ENCODE results near the gene SF3A1. TPM values are rescaled to one million over a fixed set of nuclear protein-coding genes. Genes with fewer than 3 reads are reported as not detected.

SF3A1 gene
- total and polyA plus RNA-seq, 9 of the 15 experiments (the other 6 are each of a cell fraction or from before 2014, with no cell fraction given): 6.7 to 228 (median 13.0) TPM

GRCh38 chr22:30287648-30288418 is 68.9 kb downstream of the SF3A1 start (continued):
- TF ChIP-seq ZBTB40 (IDR thresholded peaks at IDR 0.05) (no peak), ZBTB40 (CRISPR knock-in tag; IDR thresholded peaks at IDR 0.05) (no peak), ADNP (tag; IDR thresholded peaks at IDR 0.05) (peak; percentile 99), KLF16 (IDR thresholded peaks at IDR 0.05) (peak; percentile 9; the same call in 1 of the 2 replicates), MAX (CRISPR knock-in tag; IDR thresholded peaks at IDR 0.05) (no peak), MYBL2 (IDR thresholded peaks at IDR 0.05; ENCODE audit: low read depth) (no peak), MYBL2 (CRISPR knock-in tag; IDR thresholded peaks at IDR 0.05; ENCODE audit: borderline replicate concordance) (no peak), CHD4 (IDR thresholded peaks at IDR 0.05; ENCODE audit: insufficient read depth, insufficient replicate concordance, low read depth, low read length, poor library complexity, severe bottlenecking) (peak; percentile 95), SPI1 (IDR thresholded peaks at IDR 0.05; ENCODE audit: borderline replicate concordance, low read depth, low read length) (peak; percentile 59), ZFP36 (IDR thresholded peaks at IDR 0.05; ENCODE audit: low read depth, low read length, partially characterized antibody) (no peak), MYNN (IDR thresholded peaks at IDR 0.05) (no peak), MYNN (CRISPR knock-in tag; IDR thresholded peaks at IDR 0.05) (no peak), SRSF3 (IDR thresholded peaks at IDR 0.05; ENCODE audit: insufficient read depth, low read length) (no peak), ZC3H8 (IDR thresholded peaks at IDR 0.05) (no peak), ZBTB7A (IDR thresholded peaks at IDR 0.05; ENCODE audit: borderline replicate concordance, control insufficient read depth, low read depth, low read length) (peak; percentile 75; the same call in 1 of the 2 replicates), TCF15 (CRISPR knock-in tag; IDR thresholded peaks at IDR 0.05) (no peak), ZNF785 (CRISPR knock-in tag; IDR thresholded peaks at IDR 0.05) (no peak), ZBTB12 (CRISPR knock-in tag; IDR thresholded peaks at IDR 0.05) (no peak)

Data from K562 (cell line).